ENCODE results near the gene GPX2. TPM values are rescaled to one million over a fixed set of nuclear protein-coding genes. Genes with fewer than 3 reads are reported as not detected.

GPX2 gene
- total RNA-seq, 4 donors from 2014 or later: not detected

- TF ChIP-seq CTCF (IDR thresholded peaks at IDR 0.05; ENCODE audit: low read depth): no peak
Observed at GRCh38 chr14:64953310-64953654, 10.7 kb upstream of the GPX2 start.

- TF ChIP-seq CTCF (IDR thresholded peaks at IDR 0.05; ENCODE audit: low read depth): no peak
Observed at GRCh38 chr14:64952598-64953309, 10.2 kb upstream of the GPX2 start.

GRCh38 chr14:64951724-64952123, 9.2 kb upstream of the GPX2 start:
- no peak for TF ChIP-seq CTCF (IDR thresholded peaks at IDR 0.05; ENCODE audit: low read depth)

GRCh38 chr14:64951291-64951690, 8.7 kb upstream of the GPX2 start:
- TF ChIP-seq CTCF (IDR thresholded peaks at IDR 0.05; ENCODE audit: low read depth): no peak

- TF ChIP-seq CTCF (IDR thresholded peaks at IDR 0.05; ENCODE audit: low read depth): no peak
Observed at GRCh38 chr14:64950889-64951288, 8.3 kb upstream of the GPX2 start.

- TF ChIP-seq CTCF (IDR thresholded peaks at IDR 0.05; ENCODE audit: low read depth): no peak
Observed at GRCh38 chr14:64948612-64949210, 6.2 kb upstream of the GPX2 start.

GRCh38 chr14:64947710-64948611, 5.4 kb upstream of the GPX2 start:
- no peak for TF ChIP-seq CTCF (IDR thresholded peaks at IDR 0.05; ENCODE audit: low read depth)
